Mononuclear cell (primary cell): ENCODE data around the gene SIM2. TPM values are rescaled to one million over a fixed set of nuclear protein-coding genes. Genes with fewer than 3 reads are reported as not detected.

Experiments
- H3K27me3 ChIP-seq: 2 replicates; pipeline ENCODE4 v1.6.0; 2011; ENCODE audit warnings: low read length, control low read depth; ENCODE audit not compliant: insufficient read depth
- H3K4me1 ChIP-seq: 2 replicates; pipeline ENCODE4 v1.5.1; 2011; ENCODE audit warnings: mild to moderate bottlenecking, low read length, control low read depth; ENCODE audit not compliant: insufficient read depth
- H3K4me3 ChIP-seq: 2 replicates; pipeline ENCODE4 v1.5.1; 2011; ENCODE audit warnings: mild to moderate bottlenecking, low read length, moderate library complexity
- H3K9me3 ChIP-seq: 2 replicates; pipeline ENCODE4 v1.5.1; 2011; ENCODE audit warnings: low read depth, mild to moderate bottlenecking, control low read depth, low read length
- total RNA-seq: library from RNA; depleted of rRNA; stranded (reverse); fragments of >200 nt; gene quantifications from one replicate; pipeline ENCODE4 v1.2.3, GENCODE V29; 2012

The SIM2 gene
- total RNA-seq, 1 donor, result not detected

GRCh38 chr21:36693489-36694030, 5.4 kb upstream of the SIM2 start:
- Histone ChIP-seq H3K27me3 (peaks cover 96% of the 10 kb centered on the region), H3K4me3 (no peak overlapping the region), H3K9me3 (no peaks in the 10 kb centered on the region), H3K4me1 (peaks cover 5% of the 10 kb centered on the region)

- H3K4me1 ChIP-seq, result peaks cover 6% of the 10 kb centered on the region
- H3K4me3 ChIP-seq, result no peak overlapping the region
- H3K27me3 ChIP-seq, result peaks cover 93% of the 10 kb centered on the region
- no peaks in the 10 kb centered on the region for H3K9me3 ChIP-seq
Measured at GRCh38 chr21:36694031-36694515, 4.8 kb upstream of the SIM2 start.

- H3K4me3 ChIP-seq, result no peak overlapping the region
- peaks cover 7% of the 10 kb centered on the region for H3K4me1 ChIP-seq
- peaks cover 89% of the 10 kb centered on the region for H3K27me3 ChIP-seq
- no peaks in the 10 kb centered on the region for H3K9me3 ChIP-seq
Measured at GRCh38 chr21:36694593-36695282, 4.2 kb upstream of the SIM2 start.

GRCh38 chr21:36695283-36695634, 3.7 kb upstream of the SIM2 start:
- H3K27me3 ChIP-seq, result peaks cover 89% of the 10 kb centered on the region
- H3K9me3 ChIP-seq, result no peaks in the 10 kb centered on the region

GRCh38 chr21:36695671-36696389, 3.1 kb upstream of the SIM2 start:
- H3K9me3 ChIP-seq, result no peaks in the 10 kb centered on the region
- H3K27me3 ChIP-seq, result peaks cover 89% of the 10 kb centered on the region
- peaks cover 9% of the 10 kb centered on the region for H3K4me1 ChIP-seq
- no peak overlapping the region for H3K4me3 ChIP-seq

More at GRCh38 chr21:36695283-36695634, 3.7 kb upstream of the SIM2 start:
- no peak overlapping the region for H3K4me3 ChIP-seq
- peaks cover 9% of the 10 kb centered on the region for H3K4me1 ChIP-seq

- no peak overlapping the region for H3K4me3 ChIP-seq
- H3K4me1 ChIP-seq, result peaks cover 9% of the 10 kb centered on the region
- H3K9me3 ChIP-seq, result no peaks in the 10 kb centered on the region
- H3K27me3 ChIP-seq, result peaks cover 89% of the 10 kb centered on the region
Measured at GRCh38 chr21:36696390-36697059, 2.4 kb upstream of the SIM2 start.

GRCh38 chr21:36697060-36697850, 1.7 kb upstream of the SIM2 start:
- Histone ChIP-seq H3K27me3 (peaks cover 89% of the 10 kb centered on the region), H3K4me1 (peaks cover 9% of the 10 kb centered on the region), H3K9me3 (no peaks in the 10 kb centered on the region), H3K4me3 (no peak overlapping the region)

GRCh38 chr21:36697851-36698384, 997 bp upstream of the SIM2 start:
- peaks cover 89% of the 10 kb centered on the region for H3K27me3 ChIP-seq
- no peak overlapping the region for H3K4me3 ChIP-seq
- H3K4me1 ChIP-seq, result peaks cover 9% of the 10 kb centered on the region
- no peaks in the 10 kb centered on the region for H3K9me3 ChIP-seq

GRCh38 chr21:36698385-36698980, 432 bp upstream of the SIM2 start:
- H3K4me1 ChIP-seq, result peaks cover 9% of the 10 kb centered on the region
- peaks cover 89% of the 10 kb centered on the region for H3K27me3 ChIP-seq
- no peaks in the 10 kb centered on the region for H3K9me3 ChIP-seq
- no peak overlapping the region for H3K4me3 ChIP-seq

GRCh38 chr21:36699546-36700294, 805 bp downstream of the SIM2 start:
- Histone ChIP-seq H3K4me3 (no peak overlapping the region), H3K9me3 (no peaks in the 10 kb centered on the region), H3K27me3 (peaks cover 89% of the 10 kb centered on the region), H3K4me1 (peaks cover 9% of the 10 kb centered on the region)

GRCh38 chr21:36700295-36700970, 1.5 kb downstream of the SIM2 start:
- Histone ChIP-seq H3K4me3 (no peak overlapping the region), H3K9me3 (no peaks in the 10 kb centered on the region), H3K27me3 (peaks cover 87% of the 10 kb centered on the region), H3K4me1 (peaks cover 9% of the 10 kb centered on the region)

- Histone ChIP-seq H3K4me1 (peaks cover 14% of the 10 kb centered on the region), H3K4me3 (no peak overlapping the region), H3K27me3 (peaks cover 87% of the 10 kb centered on the region), H3K9me3 (no peaks in the 10 kb centered on the region)
Measured at GRCh38 chr21:36700971-36701755, 2.2 kb downstream of the SIM2 start.
